Karpas-422 (cell line): ENCODE results near the gene CC2D1A. TPM values are rescaled to one million over a fixed set of nuclear protein-coding genes. Genes with fewer than 3 reads are reported as not detected.

Experiments used
- DNase-seq: peaks from one replicate; pipeline ENCODE4 v3.0.0-alpha.2; 2015
- H2AFZ ChIP-seq: fragments of 200-600 bp; sonication (generic); 2 replicates; pipeline ENCODE4 v1.6.1; 2014; ENCODE audit warnings: antibody characterized with exemption, low read length, mixed read lengths
- H3K27ac ChIP-seq: fragments of 200-600 bp; sonication (generic); 2 replicates; pipeline ENCODE4 v1.5.1; 2014; ENCODE audit warnings: mild to moderate bottlenecking, low read length, moderate library complexity
- H3K27me3 ChIP-seq: fragments of 200-600 bp; sonication (generic); 2 replicates; pipeline ENCODE4 v1.6.1; 2014; ENCODE audit warnings: low read length, mixed read lengths
- H3K36me3 ChIP-seq: fragments of 200-600 bp; sonication (generic); 2 replicates; pipeline ENCODE4 v1.6.1; 2014; ENCODE audit warnings: low read length, mixed read lengths; ENCODE audit not compliant: insufficient read depth
- H3K4me1 ChIP-seq: fragments of 200-600 bp; sonication (generic); 2 replicates; pipeline ENCODE4 v1.6.1; 2014; ENCODE audit warnings: mild to moderate bottlenecking, low read length, mixed read lengths
- H3K4me2 ChIP-seq: fragments of 200-600 bp; sonication (generic); 2 replicates; pipeline ENCODE4 v1.6.1; 2014; ENCODE audit warnings: low read length, low read depth, mild to moderate bottlenecking; ENCODE audit not compliant: poor library complexity, severe bottlenecking
- H3K4me3 ChIP-seq: fragments of 200-600 bp; sonication (generic); 2 replicates; pipeline ENCODE4 v1.5.1; 2014; ENCODE audit warnings: mild to moderate bottlenecking, antibody characterized with exemption, low read length, mixed read lengths
- H3K79me2 ChIP-seq: fragments of 200-600 bp; sonication (generic); 2 replicates; pipeline ENCODE4 v1.6.1; 2014; ENCODE audit warnings: mild to moderate bottlenecking, low read length, mixed read lengths
- H3K9ac ChIP-seq: fragments of 200-600 bp; sonication (generic); 2 replicates; pipeline ENCODE4 v1.6.0; 2014; ENCODE audit warnings: low read length
- H3K9me2 ChIP-seq: fragments of 200-600 bp; sonication (generic), shearing (Covaris generic); replicated peaks from 2 replicates; pipeline ENCODE4 v1.6.0; 2014; ENCODE audit warnings: mild to moderate bottlenecking, low read length, moderate library complexity; ENCODE audit not compliant: insufficient read depth
- H3K9me3 ChIP-seq: fragments of 300-700, 200-600 bp; sonication (generic); 2 replicates; pipeline ENCODE4 v1.6.1; 2014; ENCODE audit warnings: low read length, mixed read lengths
- H4K20me1 ChIP-seq: fragments of 200-600 bp; sonication (generic); 2 replicates; pipeline ENCODE4 v1.6.1; 2014; ENCODE audit warnings: mild to moderate bottlenecking, antibody characterized with exemption, low read length, low read depth; ENCODE audit not compliant: insufficient read depth
- total RNA-seq: library from RNA; depleted of rRNA; stranded (reverse); fragments of >200 nt; shearing (Covaris generic); gene quantifications from 2 replicates; pipeline ENCODE4 v1.2.3, GENCODE V29; 2014; ENCODE audit warnings: low replicate concordance

The CC2D1A gene
- total RNA-seq, 1 experiment from 2014 or later = 9.9 TPM

DNA sequence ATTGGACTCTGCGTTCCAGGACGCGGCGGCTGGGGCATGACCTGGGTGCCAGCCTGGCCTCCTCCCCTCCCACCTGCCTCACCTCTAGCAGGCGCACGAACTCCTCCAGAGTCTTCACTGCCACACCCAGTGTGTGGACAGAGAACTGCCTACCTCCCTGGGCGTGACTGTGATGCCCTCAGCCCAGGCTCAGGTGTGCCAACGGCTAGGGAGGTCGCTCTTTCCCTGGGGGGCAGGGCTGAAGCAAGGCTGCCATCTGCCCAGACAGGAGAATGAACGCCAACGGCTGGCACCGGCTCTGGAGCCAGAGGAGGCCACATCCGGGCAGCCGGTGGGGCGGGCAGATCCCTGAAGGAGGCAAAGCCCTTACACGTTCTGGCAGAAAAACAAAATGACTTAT is 17.7 kb upstream of the CC2D1A start:
- peaks cover 7% of the 10 kb centered on the region for H3K4me1 ChIP-seq
- no peaks in the 10 kb centered on the region for H3K79me2 ChIP-seq
- no peaks in the 10 kb centered on the region for H3K36me3 ChIP-seq
- H3K9ac ChIP-seq = no peak overlapping the region
- no peak overlapping the region for H2AFZ ChIP-seq
- no peak overlapping the region for H3K4me2 ChIP-seq
- no peaks in the 10 kb centered on the region for H4K20me1 ChIP-seq
- no peak for DNase-seq
- no peaks in the 10 kb centered on the region for H3K27me3 ChIP-seq
- no peaks in the 10 kb centered on the region for H3K9me2 ChIP-seq
- H3K9me3 ChIP-seq = no peaks in the 10 kb centered on the region
- no peak overlapping the region for H3K4me3 ChIP-seq
- no peak overlapping the region for H3K27ac ChIP-seq

GRCh38 chr19:13890136-13890535 is 15.9 kb upstream of the CC2D1A start:
- Histone ChIP-seq H3K27me3 (no peaks in the 10 kb centered on the region), H3K4me3 (no peak overlapping the region), H3K4me2 (no peak overlapping the region), H3K9me3 (no peaks in the 10 kb centered on the region), H3K36me3 (no peaks in the 10 kb centered on the region), H2AFZ (no peak overlapping the region), H3K9ac (no peak overlapping the region), H3K4me1 (peaks cover 7% of the 10 kb centered on the region), H3K9me2 (no peaks in the 10 kb centered on the region), H3K27ac (no peak overlapping the region), H4K20me1 (no peaks in the 10 kb centered on the region), H3K79me2 (no peaks in the 10 kb centered on the region)
- no peak for DNase-seq

GRCh38 chr19:13892870-13893269 is 13.1 kb upstream of the CC2D1A start:
- H3K27me3 ChIP-seq = no peaks in the 10 kb centered on the region
- H3K4me1 ChIP-seq = no peaks in the 10 kb centered on the region
- DNase-seq = no peak
- no peak overlapping the region for H3K27ac ChIP-seq
- no peak overlapping the region for H3K9ac ChIP-seq
- no peaks in the 10 kb centered on the region for H4K20me1 ChIP-seq
- H3K4me2 ChIP-seq = no peak overlapping the region
- H3K9me2 ChIP-seq = no peaks in the 10 kb centered on the region
- H3K9me3 ChIP-seq = no peaks in the 10 kb centered on the region
- H3K79me2 ChIP-seq = no peaks in the 10 kb centered on the region
- H2AFZ ChIP-seq = no peak overlapping the region
- no peaks in the 10 kb centered on the region for H3K36me3 ChIP-seq
- no peak overlapping the region for H3K4me3 ChIP-seq

- no peaks in the 10 kb centered on the region for H3K9me3 ChIP-seq
- no peaks in the 10 kb centered on the region for H4K20me1 ChIP-seq
- no peak for DNase-seq
- H3K4me2 ChIP-seq = no peak overlapping the region
- H3K36me3 ChIP-seq = no peaks in the 10 kb centered on the region
- no peak overlapping the region for H2AFZ ChIP-seq
- H3K9ac ChIP-seq = no peak overlapping the region
- H3K27ac ChIP-seq = no peak overlapping the region
- no peaks in the 10 kb centered on the region for H3K9me2 ChIP-seq
- H3K79me2 ChIP-seq = no peaks in the 10 kb centered on the region
- H3K4me1 ChIP-seq = no peaks in the 10 kb centered on the region
- H3K4me3 ChIP-seq = no peak overlapping the region
- no peaks in the 10 kb centered on the region for H3K27me3 ChIP-seq
These were observed 11.4 kb upstream of the CC2D1A start for GRCh38 chr19:13894552-13894951.

DNA sequence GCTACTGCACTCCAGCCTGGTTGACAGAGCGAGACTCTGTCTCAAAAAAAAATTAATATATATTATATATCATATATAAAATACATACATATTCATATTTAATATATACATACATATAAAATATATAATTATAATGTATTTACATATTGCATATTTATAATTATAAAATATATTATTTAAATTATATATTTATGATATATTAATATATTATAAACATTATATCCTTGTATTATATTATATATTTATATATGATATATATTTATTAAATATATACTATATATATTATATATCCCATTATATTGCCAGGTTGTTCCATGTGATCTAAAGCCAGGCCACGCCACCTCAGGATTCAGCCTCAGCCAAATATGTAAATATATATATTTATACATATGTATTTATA is 9.8 kb upstream of the CC2D1A start:
- no peak overlapping the region for H3K9ac ChIP-seq
- no peaks in the 10 kb centered on the region for H3K27me3 ChIP-seq
- no peak for DNase-seq
- no peaks in the 10 kb centered on the region for H3K9me2 ChIP-seq
- H3K4me2 ChIP-seq = no peak overlapping the region
- no peaks in the 10 kb centered on the region for H3K79me2 ChIP-seq
- no peak overlapping the region for H2AFZ ChIP-seq
- H4K20me1 ChIP-seq = no peaks in the 10 kb centered on the region
- H3K27ac ChIP-seq = no peak overlapping the region
- H3K4me3 ChIP-seq = no peak overlapping the region
- H3K4me1 ChIP-seq = no peaks in the 10 kb centered on the region
- H3K9me3 ChIP-seq = no peaks in the 10 kb centered on the region
- H3K36me3 ChIP-seq = no peaks in the 10 kb centered on the region

GRCh38 chr19:13899393-13899792 is 6.6 kb upstream of the CC2D1A start:
- no peak overlapping the region for H3K27ac ChIP-seq
- no peak overlapping the region for H3K4me3 ChIP-seq
- no peaks in the 10 kb centered on the region for H3K4me1 ChIP-seq
- H3K79me2 ChIP-seq = no peaks in the 10 kb centered on the region
- DNase-seq = no peak
- no peak overlapping the region for H3K9ac ChIP-seq
- no peak overlapping the region for H2AFZ ChIP-seq
- no peak overlapping the region for H3K4me2 ChIP-seq
- H3K36me3 ChIP-seq = no peaks in the 10 kb centered on the region
- H3K27me3 ChIP-seq = no peaks in the 10 kb centered on the region
- no peaks in the 10 kb centered on the region for H3K9me2 ChIP-seq
- no peaks in the 10 kb centered on the region for H4K20me1 ChIP-seq
- no peaks in the 10 kb centered on the region for H3K9me3 ChIP-seq

DNA sequence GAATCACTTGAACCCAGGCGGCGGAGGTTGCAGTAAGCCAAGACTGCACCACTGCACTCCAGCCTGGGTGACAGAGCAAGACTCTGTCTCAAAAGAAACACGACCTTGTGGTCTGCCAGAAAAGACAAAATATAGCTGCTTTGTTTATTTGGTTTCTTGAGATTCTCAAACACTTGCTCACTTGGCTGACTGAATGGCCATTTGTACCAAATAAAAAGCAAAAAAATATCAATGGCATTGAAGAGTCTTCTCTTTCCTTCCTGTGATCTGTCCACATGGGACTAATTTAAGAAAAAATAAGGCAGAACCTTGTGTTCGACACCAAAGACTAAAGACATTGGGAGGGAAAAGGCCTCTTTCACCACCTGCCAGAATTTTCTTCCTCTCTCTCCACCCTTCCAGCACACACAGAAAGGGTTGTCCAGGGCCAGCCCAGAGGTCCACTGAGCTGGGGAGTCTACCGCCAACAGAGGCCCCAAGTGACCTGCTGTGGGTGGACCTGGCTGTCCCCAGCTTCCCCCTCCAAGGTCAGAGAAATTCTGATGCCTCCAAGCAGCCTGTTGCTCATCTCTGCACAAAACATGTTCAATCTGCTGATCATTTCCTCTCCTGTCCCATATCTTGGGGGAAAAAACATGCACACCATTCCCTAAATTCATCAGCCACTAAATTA is 6.0 kb upstream of the CC2D1A start:
- Histone ChIP-seq H4K20me1 (no peaks in the 10 kb centered on the region), H3K36me3 (no peaks in the 10 kb centered on the region), H3K27me3 (no peaks in the 10 kb centered on the region), H3K4me2 (no peak overlapping the region), H3K27ac (no peak overlapping the region), H3K9me3 (no peaks in the 10 kb centered on the region), H3K9ac (no peak overlapping the region), H3K79me2 (no peaks in the 10 kb centered on the region), H2AFZ (no peak overlapping the region), H3K9me2 (no peaks in the 10 kb centered on the region), H3K4me3 (no peak overlapping the region), H3K4me1 (no peaks in the 10 kb centered on the region)
- no peak for DNase-seq

DNA sequence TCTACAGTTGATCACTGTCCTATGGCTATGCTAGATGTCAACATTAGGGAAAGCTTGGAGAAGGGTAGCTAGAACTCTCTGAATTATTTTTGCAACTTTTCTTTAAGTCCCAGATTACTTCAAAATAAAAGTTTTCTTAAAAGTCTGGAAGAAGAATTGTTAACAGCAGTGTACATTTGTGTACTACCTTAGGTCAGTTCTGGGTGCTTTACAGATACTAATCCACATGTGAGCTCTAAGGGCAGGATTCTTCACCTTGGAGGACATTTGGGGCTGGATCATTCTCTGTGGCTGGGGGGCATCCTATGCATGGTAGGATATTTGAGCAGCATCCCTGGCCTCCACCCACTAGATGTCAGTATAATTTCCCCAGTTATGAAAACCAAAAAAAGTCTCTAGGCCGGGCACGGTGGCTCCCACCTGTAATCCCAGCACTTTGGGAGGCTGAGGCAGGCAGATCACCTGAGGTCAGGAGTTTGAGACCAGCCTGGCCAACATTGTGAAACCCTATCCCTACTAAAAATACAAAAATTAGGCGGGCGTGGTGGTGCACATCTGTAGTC is 2.9 kb upstream of the CC2D1A start:
- H3K79me2 ChIP-seq = peaks cover 10% of the 10 kb centered on the region
- H3K27me3 ChIP-seq = no peaks in the 10 kb centered on the region
- H3K9me2 ChIP-seq = no peaks in the 10 kb centered on the region
- no peak overlapping the region for H3K4me3 ChIP-seq
- H4K20me1 ChIP-seq = no peaks in the 10 kb centered on the region
- no peak overlapping the region for H3K4me2 ChIP-seq
- no peak overlapping the region for H3K27ac ChIP-seq
- no peak overlapping the region for H3K9ac ChIP-seq
- H3K9me3 ChIP-seq = no peaks in the 10 kb centered on the region
- peaks cover 11% of the 10 kb centered on the region for H3K4me1 ChIP-seq
- no peak overlapping the region for H2AFZ ChIP-seq
- no peaks in the 10 kb centered on the region for H3K36me3 ChIP-seq
- DNase-seq = peak; percentile 81
